PC-9 (cell line): ENCODE measurements around the gene MALAT1.

Source experiments
- CTCF ChIP-seq: fragments of 200-600 bp; sonication (generic); conservative IDR thresholded peaks from 2 replicates; pipeline ENCODE4 v1.6.1; 2017; ENCODE audit warnings: mixed run types, antibody characterized with exemption, mild to moderate bottlenecking, moderate library complexity
- EZH2 ChIP-seq: fragments of 200-600 bp; sonication (generic); IDR thresholded peaks from 2 replicates; pipeline ENCODE4 v1.8.0; 2017; ENCODE audit warnings: antibody characterized with exemption, low read depth

GRCh38 chr11:65532388-65533064, 33.7 kb downstream of the MALAT1 start:
- TF ChIP-seq CTCF = no peak
- TF ChIP-seq EZH2 = no peak
